PC-3 (cell line): ENCODE results near the gene CHST9.

ENCODE experiments used
- CTCF ChIP-seq: fragments of 300-600 bp; sonication (generic); conservative IDR thresholded peaks from 2 replicates; pipeline ENCODE4 v1.5.1; 2017; ENCODE audit warnings: antibody characterized with exemption, low read depth, mild to moderate bottlenecking, low read length
- EZH2 ChIP-seq: fragments of 300-600 bp; sonication (generic); IDR thresholded peaks from one replicate; pipeline ENCODE4 v1.6.1; 2017; ENCODE audit warnings: antibody characterized with exemption, mild to moderate bottlenecking, low read length; ENCODE audit not compliant: unreplicated experiment
- EZH2phosphoT487 ChIP-seq: fragments of 300-600 bp; sonication (generic); IDR thresholded peaks from 2 replicates; pipeline ENCODE4 v1.6.1; 2018; ENCODE audit warnings: mild to moderate bottlenecking, antibody characterized with exemption, low read length, borderline replicate concordance

- no peak for TF ChIP-seq CTCF
- TF ChIP-seq EZH2 = no peak
- no peak for TF ChIP-seq EZH2phosphoT487
Observed at GRCh38 chr18:27033722-27034121, 151.4 kb downstream of the CHST9 start.
